HG02870 (cell line): ENCODE results near the gene CDC25C.
"Not testable (repeated sequence)": the region's sequence is repeated elsewhere in the genome, so short reads cannot be mapped to it uniquely, and the experiment has no call there.

ENCODE experiments used
- ATAC-seq: cut with Tn5 transposase; IDR thresholded peaks from one replicate; pipeline ENCODE4 v1.9.1; 2021; ENCODE audit warnings: mild to moderate bottlenecking, moderate library complexity; ENCODE audit not compliant: unreplicated experiment

CDC25C gene

GRCh38 chr5:138349852-138350562 lies 18.4 kb upstream of the CDC25C start:
- no peak for ATAC-seq

- ATAC-seq = no peak
Measured at GRCh38 chr5:138346889-138347288, 15.3 kb upstream of the CDC25C start.

GRCh38 chr5:138344887-138345622 lies 13.5 kb upstream of the CDC25C start:
- no peak for ATAC-seq

GRCh38 chr5:138340008-138340407 lies 8.4 kb upstream of the CDC25C start:
- ATAC-seq = no peak

GRCh38 chr5:138339464-138339863 lies 7.9 kb upstream of the CDC25C start:
- ATAC-seq = no peak

- ATAC-seq = no peak
Measured at GRCh38 chr5:138339091-138339456, 7.5 kb upstream of the CDC25C start.

- ATAC-seq = peak; percentile 6
Measured at GRCh38 chr5:138338411-138339090, 6.9 kb upstream of the CDC25C start.

GRCh38 chr5:138337685-138338410 lies 6.2 kb upstream of the CDC25C start, which contains the start of gene FAM53C:
FAM53C (plus strand) TSS chr5:138338266; CDS start chr5:138341336, 3,070 bp downstream.
- ATAC-seq = peak; percentile 76

GRCh38 chr5:138336952-138337684 lies 5.5 kb upstream of the CDC25C start:
- ATAC-seq = peak; percentile 24

- ATAC-seq = no peak
Measured at GRCh38 chr5:138334867-138335447, 3.4 kb upstream of the CDC25C start.

- ATAC-seq = no peak
Measured at GRCh38 chr5:138330813-138331448, 673 bp downstream of the CDC25C start.

GRCh38 chr5:138318211-138318610 lies 13.4 kb downstream of the CDC25C start:
- not testable (repeated sequence) for ATAC-seq

- ATAC-seq = no peak
Measured at GRCh38 chr5:138316355-138316754, 15.2 kb downstream of the CDC25C start.

GRCh38 chr5:138315751-138316278 lies 15.8 kb downstream of the CDC25C start:
- no peak for ATAC-seq

GRCh38 chr5:138305797-138306196 lies 25.8 kb downstream of the CDC25C start:
- no peak for ATAC-seq

GRCh38 chr5:138303372-138303771 lies 28.2 kb downstream of the CDC25C start:
- ATAC-seq = no peak

- no peak for ATAC-seq
Measured at GRCh38 chr5:138289296-138289695, 42.3 kb downstream of the CDC25C start.

GRCh38 chr5:138287246-138287645 lies 44.4 kb downstream of the CDC25C start:
- ATAC-seq = no peak
